HEK293 (cell line): ENCODE data around the gene TIGAR.

Experiments used
- BCL11A ChIP-seq: fragments of 450-650 bp; formaldehyde crosslinking; IDR thresholded peaks from 2 replicates; pipeline ENCODE4 v1.5.1; 2016; ENCODE audit warnings: low read depth, missing biosample characterization, missing genetic modification characterization
- HOXA7 ChIP-seq: sonication (generic); formaldehyde crosslinking; IDR thresholded peaks from 2 replicates; pipeline ENCODE4 v1.8.1; 2022; ENCODE audit warnings: missing genetic modification reagents, borderline replicate concordance
- MZF1 ChIP-seq: fragments of 450-650 bp; formaldehyde crosslinking; IDR thresholded peaks from 2 replicates; pipeline ENCODE4 v1.5.1; 2017; ENCODE audit warnings: missing biosample characterization, missing genetic modification characterization, borderline replicate concordance
- REPIN1 ChIP-seq: fragments of 450-650 bp; formaldehyde crosslinking; IDR thresholded peaks from 2 replicates; pipeline ENCODE4 v1.5.1; 2017; ENCODE audit warnings: missing biosample characterization, missing genetic modification characterization, low read depth
- ZIC2 ChIP-seq: fragments of 450-650 bp; formaldehyde crosslinking; IDR thresholded peaks from 2 replicates; pipeline ENCODE4 v1.5.1; 2016; ENCODE audit warnings: missing biosample characterization, missing genetic modification characterization
- ZNF112 ChIP-seq: fragments of 450-650 bp; formaldehyde crosslinking; IDR thresholded peaks from 2 replicates; pipeline ENCODE4 v1.5.0; 2017; ENCODE audit warnings: missing biosample characterization, missing genetic modification characterization
- ZNF175 ChIP-seq: fragments of 450-650 bp; formaldehyde crosslinking; IDR thresholded peaks from 2 replicates; pipeline ENCODE4 v1.5.1; 2016; ENCODE audit warnings: missing biosample characterization, missing genetic modification characterization
- ZNF248 ChIP-seq: fragments of 450-650 bp; formaldehyde crosslinking; IDR thresholded peaks from 2 replicates; pipeline ENCODE4 v1.5.1; 2017; ENCODE audit warnings: missing biosample characterization, missing genetic modification characterization
- ZNF544 ChIP-seq: fragments of 450-650 bp; formaldehyde crosslinking; IDR thresholded peaks from 2 replicates; pipeline ENCODE4 v1.5.0; 2017; ENCODE audit warnings: missing biosample characterization, missing genetic modification characterization
- ZNF560 ChIP-seq: fragments of 450-650 bp; formaldehyde crosslinking; IDR thresholded peaks from 2 replicates; pipeline ENCODE4 v1.5.1; 2017; ENCODE audit warnings: missing biosample characterization, missing genetic modification characterization, borderline replicate concordance
- ZNF585B ChIP-seq: fragments of 450-650 bp; formaldehyde crosslinking; IDR thresholded peaks from 2 replicates; pipeline ENCODE4 v1.5.1; 2016; ENCODE audit warnings: missing biosample characterization, missing genetic modification characterization
- ZNF621 ChIP-seq: fragments of 450-650 bp; formaldehyde crosslinking; IDR thresholded peaks from 2 replicates; pipeline ENCODE4 v1.5.1; 2017; ENCODE audit warnings: missing biosample characterization, missing genetic modification characterization
- ZNF707 ChIP-seq: fragments of 450-650 bp; formaldehyde crosslinking; IDR thresholded peaks from 2 replicates; pipeline ENCODE4 v1.5.1; 2016; ENCODE audit warnings: missing biosample characterization, missing genetic modification characterization
- ZSCAN23 ChIP-seq: fragments of 450-650 bp; formaldehyde crosslinking; IDR thresholded peaks from 2 replicates; pipeline ENCODE4 v1.5.1; 2016; ENCODE audit warnings: missing biosample characterization, missing genetic modification characterization
- ZSCAN30 ChIP-seq: fragments of 450-650 bp; IDR thresholded peaks from 2 replicates; pipeline ENCODE4 v1.5.1; 2018; ENCODE audit warnings: missing biosample characterization, mild to moderate bottlenecking, missing genetic modification characterization, moderate library complexity
- TF ChIP-seq, protein P1 (sequence below): fragments of 450-650 bp; formaldehyde crosslinking; IDR thresholded peaks from 2 replicates; pipeline ENCODE4 v1.5.1; 2016; ENCODE audit warnings: missing biosample characterization, missing genetic modification characterization
- TF ChIP-seq, protein P2 (sequence below): fragments of 450-650 bp; formaldehyde crosslinking; IDR thresholded peaks from 2 replicates; pipeline ENCODE4 v1.5.1; 2016; ENCODE audit warnings: missing biosample characterization, missing genetic modification characterization
- TF ChIP-seq, protein P3 (sequence below): fragments of 450-650 bp; formaldehyde crosslinking; IDR thresholded peaks from 2 replicates; pipeline ENCODE4 v1.5.1; 2016; ENCODE audit warnings: missing biosample characterization, missing genetic modification characterization
- TF ChIP-seq, protein P4 (sequence below): fragments of 450-650 bp; formaldehyde crosslinking; optimal IDR thresholded peaks from 2 replicates; pipeline ENCODE3; 2016; ENCODE audit warnings: missing biosample characterization, mild to moderate bottlenecking, missing genetic modification characterization
- TF ChIP-seq, protein P5 (sequence below): fragments of 450-650 bp; formaldehyde crosslinking; IDR thresholded peaks from 2 replicates; pipeline ENCODE4 v1.5.1; 2016; ENCODE audit warnings: missing biosample characterization, missing genetic modification characterization
- TF ChIP-seq, protein P6 (sequence below): fragments of 450-650 bp; formaldehyde crosslinking; IDR thresholded peaks from 2 replicates; pipeline ENCODE4 v1.5.1; 2016; ENCODE audit warnings: missing biosample characterization, missing genetic modification characterization, borderline replicate concordance
- TF ChIP-seq, protein P7 (sequence below): fragments of 450-650 bp; formaldehyde crosslinking; IDR thresholded peaks from 2 replicates; pipeline ENCODE4 v1.5.1; 2016; ENCODE audit warnings: missing biosample characterization, missing genetic modification characterization
- TF ChIP-seq, protein P8 (sequence below): sonication (generic); formaldehyde crosslinking; IDR thresholded peaks from 2 replicates; pipeline ENCODE4 v1.8.1; 2022; ENCODE audit warnings: mild to moderate bottlenecking, moderate library complexity, missing genetic modification reagents
- TF ChIP-seq, protein P9 (sequence below): fragments of 450-650 bp; formaldehyde crosslinking; IDR thresholded peaks from 2 replicates; pipeline ENCODE4 v1.5.1; 2016; ENCODE audit warnings: missing biosample characterization, missing genetic modification characterization

TIGAR gene

DNA sequence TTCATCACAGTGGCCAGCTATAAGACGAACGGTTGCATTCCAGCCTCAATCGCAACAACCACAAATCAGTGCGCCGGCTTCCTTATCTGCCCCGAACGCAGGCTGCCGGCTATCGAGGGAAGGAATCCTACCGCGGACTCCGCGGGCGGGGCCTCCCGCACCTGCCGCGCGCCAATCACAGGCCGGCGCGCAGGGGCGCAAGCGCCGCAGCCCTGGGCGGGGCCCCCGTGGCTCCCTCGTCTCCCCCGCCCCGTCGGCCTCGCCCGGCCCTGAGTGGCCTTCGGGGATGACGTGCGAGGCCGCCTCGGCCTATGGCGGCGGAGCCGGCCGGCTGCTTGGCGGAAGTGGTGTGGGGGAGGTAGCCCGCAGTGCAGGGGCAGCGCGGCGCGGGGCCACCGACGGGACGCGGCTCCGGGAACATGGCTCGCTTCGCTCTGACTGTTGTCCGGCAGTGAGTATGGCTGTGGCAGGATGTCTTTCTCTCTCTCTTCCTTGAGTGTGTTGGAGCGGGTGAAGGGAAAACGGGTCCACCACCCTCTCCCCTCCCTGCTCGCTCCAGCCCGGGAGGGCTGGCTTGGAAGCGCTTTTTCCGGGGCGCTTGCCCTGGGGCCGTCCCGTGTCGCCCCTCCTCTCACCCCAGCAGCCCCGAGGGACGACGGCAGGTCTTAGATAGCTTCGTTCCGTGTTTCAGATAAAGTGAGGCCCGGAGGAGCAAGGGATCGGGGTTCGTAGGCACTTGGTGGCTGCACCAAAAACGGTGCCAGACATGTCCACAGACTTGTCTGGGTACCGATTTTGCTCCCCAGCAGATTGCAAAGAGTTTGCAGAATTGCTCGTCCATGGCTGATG is at the start of gene TIGAR (continued):
- TF ChIP-seq, protein P1, sequence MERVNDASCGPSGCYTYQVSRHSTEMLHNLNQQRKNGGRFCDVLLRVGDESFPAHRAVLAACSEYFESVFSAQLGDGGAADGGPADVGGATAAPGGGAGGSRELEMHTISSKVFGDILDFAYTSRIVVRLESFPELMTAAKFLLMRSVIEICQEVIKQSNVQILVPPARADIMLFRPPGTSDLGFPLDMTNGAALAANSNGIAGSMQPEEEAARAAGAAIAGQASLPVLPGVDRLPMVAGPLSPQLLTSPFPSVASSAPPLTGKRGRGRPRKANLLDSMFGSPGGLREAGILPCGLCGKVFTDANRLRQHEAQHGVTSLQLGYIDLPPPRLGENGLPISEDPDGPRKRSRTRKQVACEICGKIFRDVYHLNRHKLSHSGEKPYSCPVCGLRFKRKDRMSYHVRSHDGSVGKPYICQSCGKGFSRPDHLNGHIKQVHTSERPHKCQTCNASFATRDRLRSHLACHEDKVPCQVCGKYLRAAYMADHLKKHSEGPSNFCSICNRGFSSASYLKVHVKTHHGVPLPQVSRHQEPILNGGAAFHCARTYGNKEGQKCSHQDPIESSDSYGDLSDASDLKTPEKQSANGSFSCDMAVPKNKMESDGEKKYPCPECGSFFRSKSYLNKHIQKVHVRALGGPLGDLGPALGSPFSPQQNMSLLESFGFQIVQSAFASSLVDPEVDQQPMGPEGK (tag by site-specific recombination) = peak; percentile 89
- no peak for TF ChIP-seq ZNF544 (tag by site-specific recombination)
- TF ChIP-seq ZNF585B = no peak
- no peak for TF ChIP-seq ZNF175 (tag by site-specific recombination)
- TF ChIP-seq, protein P2, sequence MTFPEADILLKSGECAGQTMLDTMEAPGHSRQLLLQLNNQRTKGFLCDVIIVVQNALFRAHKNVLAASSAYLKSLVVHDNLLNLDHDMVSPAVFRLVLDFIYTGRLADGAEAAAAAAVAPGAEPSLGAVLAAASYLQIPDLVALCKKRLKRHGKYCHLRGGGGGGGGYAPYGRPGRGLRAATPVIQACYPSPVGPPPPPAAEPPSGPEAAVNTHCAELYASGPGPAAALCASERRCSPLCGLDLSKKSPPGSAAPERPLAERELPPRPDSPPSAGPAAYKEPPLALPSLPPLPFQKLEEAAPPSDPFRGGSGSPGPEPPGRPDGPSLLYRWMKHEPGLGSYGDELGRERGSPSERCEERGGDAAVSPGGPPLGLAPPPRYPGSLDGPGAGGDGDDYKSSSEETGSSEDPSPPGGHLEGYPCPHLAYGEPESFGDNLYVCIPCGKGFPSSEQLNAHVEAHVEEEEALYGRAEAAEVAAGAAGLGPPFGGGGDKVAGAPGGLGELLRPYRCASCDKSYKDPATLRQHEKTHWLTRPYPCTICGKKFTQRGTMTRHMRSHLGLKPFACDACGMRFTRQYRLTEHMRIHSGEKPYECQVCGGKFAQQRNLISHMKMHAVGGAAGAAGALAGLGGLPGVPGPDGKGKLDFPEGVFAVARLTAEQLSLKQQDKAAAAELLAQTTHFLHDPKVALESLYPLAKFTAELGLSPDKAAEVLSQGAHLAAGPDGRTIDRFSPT (tag by site-specific recombination) = peak; percentile 42; the same call in 1 of the 2 replicates
- TF ChIP-seq ZIC2 = peak; percentile 52; the same call in 1 of the 2 replicates
- TF ChIP-seq, protein P3, sequence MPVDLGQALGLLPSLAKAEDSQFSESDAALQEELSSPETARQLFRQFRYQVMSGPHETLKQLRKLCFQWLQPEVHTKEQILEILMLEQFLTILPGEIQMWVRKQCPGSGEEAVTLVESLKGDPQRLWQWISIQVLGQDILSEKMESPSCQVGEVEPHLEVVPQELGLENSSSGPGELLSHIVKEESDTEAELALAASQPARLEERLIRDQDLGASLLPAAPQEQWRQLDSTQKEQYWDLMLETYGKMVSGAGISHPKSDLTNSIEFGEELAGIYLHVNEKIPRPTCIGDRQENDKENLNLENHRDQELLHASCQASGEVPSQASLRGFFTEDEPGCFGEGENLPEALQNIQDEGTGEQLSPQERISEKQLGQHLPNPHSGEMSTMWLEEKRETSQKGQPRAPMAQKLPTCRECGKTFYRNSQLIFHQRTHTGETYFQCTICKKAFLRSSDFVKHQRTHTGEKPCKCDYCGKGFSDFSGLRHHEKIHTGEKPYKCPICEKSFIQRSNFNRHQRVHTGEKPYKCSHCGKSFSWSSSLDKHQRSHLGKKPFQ (tag by site-specific recombination) = no peak
- TF ChIP-seq HOXA7 = no peak
- TF ChIP-seq ZNF248 (tag by site-specific recombination) = no peak
- TF ChIP-seq REPIN1 = no peak
- TF ChIP-seq ZSCAN23 (tag by site-specific recombination) = no peak
- no peak for TF ChIP-seq ZNF621 (tag by site-specific recombination)
- no peak for TF ChIP-seq ZNF707
- TF ChIP-seq BCL11A (tag by site-specific recombination) = no peak
- TF ChIP-seq, protein P4, sequence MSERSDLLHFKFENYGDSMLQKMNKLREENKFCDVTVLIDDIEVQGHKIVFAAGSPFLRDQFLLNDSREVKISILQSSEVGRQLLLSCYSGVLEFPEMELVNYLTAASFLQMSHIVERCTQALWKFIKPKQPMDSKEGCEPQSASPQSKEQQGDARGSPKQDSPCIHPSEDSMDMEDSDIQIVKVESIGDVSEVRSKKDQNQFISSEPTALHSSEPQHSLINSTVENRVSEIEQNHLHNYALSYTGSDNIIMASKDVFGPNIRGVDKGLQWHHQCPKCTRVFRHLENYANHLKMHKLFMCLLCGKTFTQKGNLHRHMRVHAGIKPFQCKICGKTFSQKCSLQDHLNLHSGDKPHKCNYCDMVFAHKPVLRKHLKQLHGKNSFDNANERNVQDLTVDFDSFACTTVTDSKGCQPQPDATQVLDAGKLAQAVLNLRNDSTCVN (tag by site-specific recombination) = peak; percentile 81
- TF ChIP-seq ZNF560 (tag by site-specific recombination) = no peak
- TF ChIP-seq, protein P5, sequence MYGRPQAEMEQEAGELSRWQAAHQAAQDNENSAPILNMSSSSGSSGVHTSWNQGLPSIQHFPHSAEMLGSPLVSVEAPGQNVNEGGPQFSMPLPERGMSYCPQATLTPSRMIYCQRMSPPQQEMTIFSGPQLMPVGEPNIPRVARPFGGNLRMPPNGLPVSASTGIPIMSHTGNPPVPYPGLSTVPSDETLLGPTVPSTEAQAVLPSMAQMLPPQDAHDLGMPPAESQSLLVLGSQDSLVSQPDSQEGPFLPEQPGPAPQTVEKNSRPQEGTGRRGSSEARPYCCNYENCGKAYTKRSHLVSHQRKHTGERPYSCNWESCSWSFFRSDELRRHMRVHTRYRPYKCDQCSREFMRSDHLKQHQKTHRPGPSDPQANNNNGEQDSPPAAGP (tag by site-specific recombination) = 0 out of 2 replicates have a peak, but pooled peaks have one; percentile 29
- TF ChIP-seq, protein P6, sequence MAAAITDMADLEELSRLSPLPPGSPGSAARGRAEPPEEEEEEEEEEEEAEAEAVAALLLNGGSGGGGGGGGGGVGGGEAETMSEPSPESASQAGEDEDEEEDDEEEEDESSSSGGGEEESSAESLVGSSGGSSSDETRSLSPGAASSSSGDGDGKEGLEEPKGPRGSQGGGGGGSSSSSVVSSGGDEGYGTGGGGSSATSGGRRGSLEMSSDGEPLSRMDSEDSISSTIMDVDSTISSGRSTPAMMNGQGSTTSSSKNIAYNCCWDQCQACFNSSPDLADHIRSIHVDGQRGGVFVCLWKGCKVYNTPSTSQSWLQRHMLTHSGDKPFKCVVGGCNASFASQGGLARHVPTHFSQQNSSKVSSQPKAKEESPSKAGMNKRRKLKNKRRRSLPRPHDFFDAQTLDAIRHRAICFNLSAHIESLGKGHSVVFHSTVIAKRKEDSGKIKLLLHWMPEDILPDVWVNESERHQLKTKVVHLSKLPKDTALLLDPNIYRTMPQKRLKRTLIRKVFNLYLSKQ (tag by site-specific recombination) = no peak
- no peak for TF ChIP-seq ZNF112
- TF ChIP-seq, protein P7, sequence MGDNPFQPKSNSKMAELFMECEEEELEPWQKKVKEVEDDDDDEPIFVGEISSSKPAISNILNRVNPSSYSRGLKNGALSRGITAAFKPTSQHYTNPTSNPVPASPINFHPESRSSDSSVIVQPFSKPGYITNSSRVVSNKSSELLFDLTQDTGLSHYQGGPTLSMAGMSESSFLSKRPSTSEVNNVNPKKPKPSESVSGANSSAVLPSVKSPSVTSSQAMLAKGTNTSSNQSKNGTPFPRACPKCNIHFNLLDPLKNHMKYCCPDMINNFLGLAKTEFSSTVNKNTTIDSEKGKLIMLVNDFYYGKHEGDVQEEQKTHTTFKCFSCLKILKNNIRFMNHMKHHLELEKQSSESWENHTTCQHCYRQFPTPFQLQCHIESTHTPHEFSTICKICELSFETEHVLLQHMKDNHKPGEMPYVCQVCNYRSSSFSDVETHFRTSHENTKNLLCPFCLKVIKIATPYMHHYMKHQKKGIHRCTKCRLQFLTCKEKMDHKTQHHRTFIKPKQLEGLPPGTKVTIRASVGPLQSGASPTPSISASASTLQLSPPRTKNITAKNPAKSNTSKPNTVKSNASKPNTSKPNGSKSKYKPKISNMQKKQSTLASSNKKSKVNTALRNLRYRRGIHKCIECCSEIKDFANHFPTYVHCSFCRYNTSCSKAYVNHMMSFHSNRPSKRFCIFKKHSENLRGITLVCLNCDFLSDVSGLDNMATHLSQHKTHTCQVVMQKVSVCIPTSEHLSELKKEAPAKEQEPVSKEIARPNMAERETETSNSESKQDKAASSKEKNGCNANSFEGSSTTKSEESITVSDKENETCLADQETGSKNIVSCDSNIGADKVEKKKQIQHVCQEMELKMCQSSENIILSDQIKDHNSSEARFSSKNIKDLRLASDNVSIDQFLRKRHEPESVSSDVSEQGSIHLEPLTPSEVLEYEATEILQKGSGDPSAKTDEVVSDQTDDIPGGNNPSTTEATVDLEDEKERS (tag by site-specific recombination) = no peak
- TF ChIP-seq, protein P8, sequence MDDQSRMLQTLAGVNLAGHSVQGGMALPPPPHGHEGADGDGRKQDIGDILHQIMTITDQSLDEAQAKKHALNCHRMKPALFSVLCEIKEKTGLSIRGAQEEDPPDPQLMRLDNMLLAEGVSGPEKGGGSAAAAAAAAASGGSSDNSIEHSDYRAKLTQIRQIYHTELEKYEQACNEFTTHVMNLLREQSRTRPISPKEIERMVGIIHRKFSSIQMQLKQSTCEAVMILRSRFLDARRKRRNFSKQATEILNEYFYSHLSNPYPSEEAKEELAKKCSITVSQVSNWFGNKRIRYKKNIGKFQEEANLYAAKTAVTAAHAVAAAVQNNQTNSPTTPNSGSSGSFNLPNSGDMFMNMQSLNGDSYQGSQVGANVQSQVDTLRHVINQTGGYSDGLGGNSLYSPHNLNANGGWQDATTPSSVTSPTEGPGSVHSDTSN (CRISPR knock-in tag) = 0 out of 2 replicates have a peak, but pooled peaks have one; percentile 49
- no peak for TF ChIP-seq MZF1 (tag by site-specific recombination)
- TF ChIP-seq, protein P9, sequence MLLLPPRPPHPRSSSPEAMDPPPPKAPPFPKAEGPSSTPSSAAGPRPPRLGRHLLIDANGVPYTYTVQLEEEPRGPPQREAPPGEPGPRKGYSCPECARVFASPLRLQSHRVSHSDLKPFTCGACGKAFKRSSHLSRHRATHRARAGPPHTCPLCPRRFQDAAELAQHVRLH = no peak
- no peak for TF ChIP-seq ZSCAN30 (tag by site-specific recombination)
